Loucy (cell line): ENCODE data around the gene ESRRA.
A peak's percentile ranks its signal among the peaks of the same experiment; 100 is the strongest.

Experiments
- H2AFZ ChIP-seq: fragments of 200-600 bp; sonication (generic); 2 replicates; pipeline ENCODE4 v1.6.0; 2016; ENCODE audit warnings: antibody characterized with exemption, mild to moderate bottlenecking, low read length, moderate library complexity
- H3F3A ChIP-seq: fragments of 200-600 bp; 2 replicates; pipeline ENCODE4 v1.6.0; 2016; ENCODE audit warnings: antibody characterized with exemption, low read depth, mild to moderate bottlenecking
- H3K27me3 ChIP-seq: fragments of 200-600 bp; sonication (generic); 2 replicates; pipeline ENCODE4 v1.6.1; 2014; ENCODE audit warnings: low read length, mild to moderate bottlenecking; ENCODE audit not compliant: insufficient read depth, poor library complexity, severe bottlenecking
- H3K36me3 ChIP-seq: fragments of 200-600 bp; sonication (generic); 2 replicates; pipeline ENCODE4 v1.6.1; 2016; ENCODE audit warnings: low read length; ENCODE audit not compliant: insufficient read depth
- H3K4me1 ChIP-seq: fragments of 200-600 bp; sonication (generic); 2 replicates; pipeline ENCODE4 v1.5.1; 2014; ENCODE audit warnings: low read length, mild to moderate bottlenecking; ENCODE audit not compliant: insufficient read depth, poor library complexity, severe bottlenecking
- H3K4me2 ChIP-seq: fragments of 200-600 bp; sonication (generic); 2 replicates; pipeline ENCODE4 v1.6.0; 2014; ENCODE audit warnings: antibody characterized with exemption, low read length, low read depth, mild to moderate bottlenecking; ENCODE audit not compliant: poor library complexity, severe bottlenecking
- H3K4me3 ChIP-seq: fragments of 200-600 bp; sonication (generic); 2 replicates; pipeline ENCODE4 v1.5.1; 2014; ENCODE audit warnings: low read length, mild to moderate bottlenecking, mixed read lengths; ENCODE audit not compliant: poor library complexity, severe bottlenecking
- H3K79me2 ChIP-seq: fragments of 200-600 bp; sonication (generic); 2 replicates; pipeline ENCODE4 v1.6.1; 2014; ENCODE audit warnings: low read length; ENCODE audit not compliant: insufficient read depth
- H3K9ac ChIP-seq: fragments of 200-600 bp; sonication (generic); 2 replicates; pipeline ENCODE4 v1.6.0; 2014; ENCODE audit warnings: mild to moderate bottlenecking, low read depth, low read length, moderate library complexity; ENCODE audit not compliant: poor library complexity, severe bottlenecking
- H3K9me2 ChIP-seq: fragments of 200-600 bp; sonication (generic); replicated peaks from 2 replicates; pipeline ENCODE4 v1.6.1; 2016; ENCODE audit warnings: low read depth, low read length, mixed read lengths
- H3K9me3 ChIP-seq: fragments of 200-600 bp; sonication (generic); 2 replicates; pipeline ENCODE4 v1.6.1; 2014; ENCODE audit warnings: mild to moderate bottlenecking, antibody characterized with exemption, low read length, low read depth; ENCODE audit not compliant: insufficient read depth
- H4K20me1 ChIP-seq: fragments of 200-600 bp; sonication (generic); 2 replicates; pipeline ENCODE4 v1.6.0; 2014; ENCODE audit warnings: antibody characterized with exemption, low read length, mild to moderate bottlenecking; ENCODE audit not compliant: insufficient read depth, poor library complexity, severe bottlenecking
- EZH2phosphoT487 ChIP-seq: fragments of 200-600 bp; IDR thresholded peaks from 2 replicates; pipeline ENCODE4 v1.6.1; 2018; ENCODE audit warnings: antibody characterized with exemption, mild to moderate bottlenecking, moderate library complexity, borderline replicate concordance
- TF ChIP-seq, protein P1 (sequence below): fragments of 200-600 bp; sonication (generic); conservative IDR thresholded peaks from 2 replicates; pipeline ENCODE4 v1.5.1; 2014; ENCODE audit warnings: mild to moderate bottlenecking, antibody characterized with exemption, low read length

Gene ESRRA

DNA sequence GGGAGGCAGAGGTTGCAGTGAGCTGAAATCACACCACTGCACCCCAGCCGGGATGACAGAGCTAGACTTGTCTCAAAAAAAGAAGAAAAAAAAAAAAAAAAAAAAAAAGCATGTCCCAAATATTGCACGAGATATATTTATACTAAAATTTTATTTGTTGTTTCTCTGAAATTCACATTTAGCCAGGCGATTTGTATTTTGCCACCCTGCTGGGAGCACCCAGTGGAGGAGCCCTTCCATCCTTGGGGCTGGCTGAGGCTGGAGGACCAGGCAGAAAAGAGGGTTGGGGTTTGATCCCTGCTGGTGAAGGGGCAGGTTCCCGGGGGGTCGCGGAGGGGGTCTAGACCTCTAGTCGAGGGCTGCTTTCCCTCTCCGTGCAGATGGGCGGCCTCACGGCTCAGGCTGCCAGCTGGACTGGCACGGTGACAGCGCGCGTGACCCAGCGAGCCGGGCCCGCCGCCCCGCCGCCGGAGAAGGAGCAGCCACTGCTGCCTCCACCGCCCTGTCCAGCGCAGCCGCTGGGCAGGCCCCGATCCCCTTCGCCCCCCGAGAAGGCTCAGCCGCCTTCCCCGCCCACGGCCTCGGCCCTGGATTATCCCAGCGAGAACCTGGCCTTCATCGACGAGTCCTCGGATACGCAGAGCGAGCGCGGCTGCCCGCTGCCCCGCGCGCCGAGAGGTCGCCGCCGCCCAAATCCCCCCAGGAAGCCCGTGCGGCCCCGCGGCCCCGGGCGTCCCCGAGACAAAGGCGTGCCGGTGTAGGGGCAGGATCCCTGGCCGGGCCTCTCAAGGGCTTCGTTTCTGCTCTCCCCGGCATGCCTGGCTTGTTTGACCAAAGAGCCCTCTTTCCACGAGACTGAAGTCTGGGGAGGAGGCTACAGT is 6.1 kb upstream of the ESRRA start:
- Histone ChIP-seq H3K9ac (no peak overlapping the region), H3K4me1 (peaks cover 12% of the 10 kb centered on the region), H3K79me2 (no peaks in the 10 kb centered on the region), H3K4me2 (no peak overlapping the region), H3K4me3 (no peak overlapping the region), H4K20me1 (no peaks in the 10 kb centered on the region), H3K27me3 (peaks cover 5% of the 10 kb centered on the region), H3K9me2 (no peaks in the 10 kb centered on the region), H3F3A (no peaks in the 10 kb centered on the region), H3K36me3 (no peaks in the 10 kb centered on the region), H2AFZ (no peak overlapping the region), H3K9me3 (no peaks in the 10 kb centered on the region)
- TF ChIP-seq EZH2phosphoT487, result no peak
- TF ChIP-seq, protein P1, sequence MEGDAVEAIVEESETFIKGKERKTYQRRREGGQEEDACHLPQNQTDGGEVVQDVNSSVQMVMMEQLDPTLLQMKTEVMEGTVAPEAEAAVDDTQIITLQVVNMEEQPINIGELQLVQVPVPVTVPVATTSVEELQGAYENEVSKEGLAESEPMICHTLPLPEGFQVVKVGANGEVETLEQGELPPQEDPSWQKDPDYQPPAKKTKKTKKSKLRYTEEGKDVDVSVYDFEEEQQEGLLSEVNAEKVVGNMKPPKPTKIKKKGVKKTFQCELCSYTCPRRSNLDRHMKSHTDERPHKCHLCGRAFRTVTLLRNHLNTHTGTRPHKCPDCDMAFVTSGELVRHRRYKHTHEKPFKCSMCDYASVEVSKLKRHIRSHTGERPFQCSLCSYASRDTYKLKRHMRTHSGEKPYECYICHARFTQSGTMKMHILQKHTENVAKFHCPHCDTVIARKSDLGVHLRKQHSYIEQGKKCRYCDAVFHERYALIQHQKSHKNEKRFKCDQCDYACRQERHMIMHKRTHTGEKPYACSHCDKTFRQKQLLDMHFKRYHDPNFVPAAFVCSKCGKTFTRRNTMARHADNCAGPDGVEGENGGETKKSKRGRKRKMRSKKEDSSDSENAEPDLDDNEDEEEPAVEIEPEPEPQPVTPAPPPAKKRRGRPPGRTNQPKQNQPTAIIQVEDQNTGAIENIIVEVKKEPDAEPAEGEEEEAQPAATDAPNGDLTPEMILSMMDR, result no peak

DNA sequence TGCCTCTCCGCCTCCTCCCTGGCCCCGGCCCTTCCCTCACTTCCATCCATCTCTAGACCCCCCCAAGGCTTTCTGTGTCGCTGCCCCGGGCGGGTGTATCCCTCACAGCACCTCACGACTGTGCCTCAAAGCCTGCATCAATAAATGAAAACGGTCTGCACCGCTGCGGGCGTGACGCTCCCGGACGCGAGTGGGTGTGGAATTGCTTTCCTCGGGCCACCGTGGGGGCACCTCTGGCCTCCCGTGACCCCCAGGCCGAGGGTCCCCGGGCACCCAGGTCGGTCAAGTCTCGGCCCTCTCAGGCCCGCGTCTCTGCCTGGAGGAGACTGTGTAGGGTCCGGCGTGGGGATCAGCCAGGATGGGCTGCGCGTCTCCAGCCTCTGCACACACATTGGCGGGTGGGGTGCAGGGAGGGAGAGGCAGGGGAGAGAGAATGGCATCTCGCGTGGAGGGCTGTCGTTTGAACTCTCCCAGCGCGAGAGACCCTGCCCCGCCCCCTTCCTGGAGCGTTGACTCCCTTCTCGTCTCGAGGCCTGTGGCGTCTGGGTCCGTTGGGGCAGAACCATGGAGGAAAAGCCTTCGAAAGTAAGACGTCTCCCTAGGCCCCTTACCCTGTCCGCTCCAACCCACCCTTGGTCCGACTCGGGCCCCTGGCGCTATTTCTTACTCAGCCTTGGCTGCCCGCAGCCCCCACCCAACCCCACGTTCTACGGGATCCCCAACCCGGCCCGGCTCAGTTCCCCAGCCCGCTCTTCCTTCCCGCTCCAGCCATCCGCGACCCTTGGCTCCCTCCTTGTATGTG is 5.3 kb upstream of the ESRRA start, which contains the start of gene CATSPERZ:
TSS of gene CATSPERZ (plus strand) at position 512 of the 802 bp plus-strand sequence. CDS start at position 565, 53 bp downstream.
- H3K9me3 ChIP-seq, result no peaks in the 10 kb centered on the region
- no peaks in the 10 kb centered on the region for H3K79me2 ChIP-seq
- 0 out of 2 replicates have a peak, but pooled peaks cover 3% of the 10 kb centered on the region for H3F3A ChIP-seq
- H3K4me2 ChIP-seq, result peak within 1 kb of the TSS; percentile 68
- peak within 1 kb of the TSS; percentile 59 for H3K4me3 ChIP-seq
- H3K4me1 ChIP-seq, result peaks cover 12% of the 10 kb centered on the region
- peak within 1 kb of the TSS; percentile 58 for H2AFZ ChIP-seq
- H3K9ac ChIP-seq, result no peak within 1 kb of the TSS
- no peaks in the 10 kb centered on the region for H4K20me1 ChIP-seq
- TF ChIP-seq EZH2phosphoT487, result no peak
- TF ChIP-seq, protein P1, result no peak
- no peaks in the 10 kb centered on the region for H3K36me3 ChIP-seq
- no peaks in the 10 kb centered on the region for H3K9me2 ChIP-seq
- H3K27me3 ChIP-seq, result peaks cover 5% of the 10 kb centered on the region

DNA sequence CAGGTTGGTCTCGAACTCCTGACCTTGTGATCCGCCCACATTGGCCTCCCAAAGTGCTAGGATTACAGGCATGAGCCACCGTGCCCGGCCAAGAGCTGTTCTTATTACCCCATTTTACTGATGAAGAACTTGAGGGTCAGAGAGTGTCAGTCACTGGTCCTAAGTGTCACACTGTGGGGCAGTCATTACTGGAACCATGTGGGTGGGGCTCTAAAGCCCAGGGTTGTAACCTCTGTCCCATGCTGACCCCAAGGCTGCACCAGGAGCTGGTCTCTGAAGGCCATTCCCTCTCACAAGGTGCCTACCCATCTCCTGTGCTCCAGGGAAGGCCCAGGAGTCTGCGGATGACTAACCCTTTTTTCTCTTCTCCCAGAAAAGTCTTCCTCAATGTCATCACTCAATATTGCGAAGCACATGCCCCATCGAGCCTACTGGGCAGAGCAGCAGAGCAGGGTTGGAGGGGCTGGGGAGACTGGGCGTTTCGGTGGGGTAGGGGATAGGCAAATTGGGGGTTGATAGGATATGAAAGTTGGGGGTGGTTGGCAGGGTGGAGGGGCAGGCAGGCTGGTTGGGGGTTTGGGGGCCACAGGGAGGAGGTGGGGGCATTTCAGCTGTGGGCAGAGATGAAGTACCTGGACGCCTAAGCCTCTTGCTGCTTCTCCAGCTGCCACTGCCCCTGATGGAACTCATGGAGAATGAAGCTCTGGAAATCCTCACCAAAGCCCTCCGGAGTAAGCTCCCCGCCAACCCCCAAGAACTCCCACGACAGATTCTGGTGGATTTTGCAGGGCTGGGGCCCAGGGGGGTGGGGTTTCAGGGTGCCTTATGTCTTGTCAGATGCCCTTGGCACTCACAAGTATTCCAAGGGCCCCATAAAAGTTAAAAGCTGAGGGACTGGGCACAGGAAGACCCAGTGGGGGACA is 2.0 kb upstream of the ESRRA start:
- no peaks in the 10 kb centered on the region for H3K9me3 ChIP-seq
- H3K9ac ChIP-seq, result peak overlapping the region; percentile 91
- peaks cover 24% of the 10 kb centered on the region for H3K4me1 ChIP-seq
- TF ChIP-seq, protein P1, result no peak
- no peak for TF ChIP-seq EZH2phosphoT487
- 0 out of 2 replicates have a peak, but pooled peaks cover 3% of the 10 kb centered on the region for H3F3A ChIP-seq
- H2AFZ ChIP-seq, result no peak overlapping the region
- peaks cover 19% of the 10 kb centered on the region for H4K20me1 ChIP-seq
- peaks cover 5% of the 10 kb centered on the region for H3K27me3 ChIP-seq
- peak overlapping the region; percentile 85 for H3K4me2 ChIP-seq
- peak overlapping the region; percentile 82 for H3K4me3 ChIP-seq
- H3K79me2 ChIP-seq, result peaks cover 25% of the 10 kb centered on the region
- no peaks in the 10 kb centered on the region for H3K9me2 ChIP-seq
- no peaks in the 10 kb centered on the region for H3K36me3 ChIP-seq
